Gastrocnemius medialis (tissue), 4 donors: ENCODE data around the gene USH2A. TPM values are rescaled to one million over a fixed set of nuclear protein-coding genes. Genes with fewer than 3 reads are reported as not detected.
A peak's percentile ranks its signal among the peaks of the same experiment; 100 is the strongest.

ENCODE experiments used
- ATAC-seq, 2 donors: fragments of 150-250 bp; one replicate each; pipeline ENCODE4 v1.9.1; 2016
- DNase-seq, 2 donors: peaks; one replicate each; pipeline ENCODE4 v3.0.0-alpha.2; 2019
- H3K27ac ChIP-seq, 4 donors: fragments of 200-600 bp; sonication (generic); 1 replicate in 1 of 4; 2 replicates in 3 of 4; pipeline ENCODE4 v1.5.1; 2016 to 2018; ENCODE audit warnings: mild to moderate bottlenecking in 2 of 4, moderate library complexity in 1 of 4
- H3K27me3 ChIP-seq, 3 donors: fragments of 200-600 bp; sonication (generic) in 2 of 3; 1 replicate in 1 of 3; 2 replicates in 2 of 3; pipeline versions ENCODE4 v1.5.1 to v1.6.0; 2016 to 2019; ENCODE audit warnings: mild to moderate bottlenecking in 1 of 3, moderate library complexity in 1 of 3
- H3K36me3 ChIP-seq, 2 donors: fragments of 200-600 bp; sonication (generic) in 1 of 2; one replicate each; pipeline ENCODE4 v1.5.1; 2017 to 2018
- H3K4me1 ChIP-seq, 2 donors: fragments of 200-600 bp; sonication (generic) in 1 of 2; one replicate each; pipeline ENCODE4 v1.5.1; 2016 to 2017; ENCODE audit warnings: mild to moderate bottlenecking in 2 of 2
- H3K4me3 ChIP-seq, 4 donors: fragments of 200-600 bp; sonication (generic) in 3 of 4; 1 replicate in 1 of 4; 2 replicates in 3 of 4; pipeline ENCODE4 v1.5.1; 2016 to 2019; ENCODE audit warnings: mild to moderate bottlenecking in 2 of 4
- H3K9me3 ChIP-seq, 3 donors: fragments of 200-600 bp; sonication (generic) in 2 of 3; 1 replicate in 1 of 3; 2 replicates in 2 of 3; pipeline ENCODE4 v1.5.1; 2016 to 2019
- POLR2A ChIP-seq, 2 donors: fragments of 450-650 bp; IDR thresholded peaks; one replicate each; pipeline ENCODE4 v1.6.1; 2017; ENCODE audit warnings: antibody characterized with exemption in 2 of 2, mild to moderate bottlenecking in 2 of 2, moderate library complexity in 2 of 2
- in situ Hi-C, 4 donors: fragments of 200-750 bp; cut with MboI; loops; one replicate each; pipeline versions ENCODE4 v1.15.0 to v1.8.0; 2017; ENCODE audit warnings: low sequenced_read_pairs in 4 of 4
- intact Hi-C: fragments of 100-400 bp; cut with DNase I; formaldehyde crosslinking; loops from one replicate; pipeline ENCODE4 v1.15.1; 2023; ENCODE audit warnings: low total_unique reads
- total RNA-seq, 4 donors: library from RNA; depleted of rRNA; stranded (reverse); fragments of >200 nt; gene quantifications; one replicate each; pipeline versions ENCODE4 v1.1.0 to v1.2.3, GENCODE V29; 2016
- TF ChIP-seq, protein P1 (sequence below), 5 experiments: fragments of 450-650 bp in 3 of 5; fragments of 200-600 bp in 2 of 5; sonication (generic) in 2 of 5; IDR thresholded peaks in 4 of 5; conservative IDR thresholded peaks in 1 of 5; 1 replicate in 4 of 5; 2 replicates in 1 of 5; pipeline ENCODE4 v1.5.1; 2016 to 2019; ENCODE audit warnings: antibody characterized with exemption in 5 of 5, mild to moderate bottlenecking in 3 of 5, moderate library complexity in 3 of 5

USH2A gene
- total RNA-seq, 4 donors from 2014 or later = 0.02 TPM; not detected in 3

DNA sequence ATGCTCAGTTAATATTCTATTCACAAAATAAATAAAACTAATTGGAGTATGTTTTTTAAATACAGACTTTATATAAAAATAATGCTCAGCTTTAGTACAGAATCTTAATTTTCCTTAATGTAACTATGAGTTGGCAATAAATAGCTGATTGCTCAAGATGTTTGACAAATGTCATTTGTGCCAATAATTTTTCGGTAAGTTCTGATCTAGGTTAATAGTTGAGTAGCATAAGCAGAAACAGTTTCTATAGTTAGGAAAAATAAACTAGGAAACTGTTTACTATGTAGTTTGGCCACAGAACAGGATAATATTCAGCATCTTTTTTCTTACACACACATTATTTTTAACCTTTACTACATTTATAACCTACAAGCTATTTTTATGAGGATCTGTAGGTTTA, 815.8 kb downstream of the USH2A start:
- TF ChIP-seq, protein P1, sequence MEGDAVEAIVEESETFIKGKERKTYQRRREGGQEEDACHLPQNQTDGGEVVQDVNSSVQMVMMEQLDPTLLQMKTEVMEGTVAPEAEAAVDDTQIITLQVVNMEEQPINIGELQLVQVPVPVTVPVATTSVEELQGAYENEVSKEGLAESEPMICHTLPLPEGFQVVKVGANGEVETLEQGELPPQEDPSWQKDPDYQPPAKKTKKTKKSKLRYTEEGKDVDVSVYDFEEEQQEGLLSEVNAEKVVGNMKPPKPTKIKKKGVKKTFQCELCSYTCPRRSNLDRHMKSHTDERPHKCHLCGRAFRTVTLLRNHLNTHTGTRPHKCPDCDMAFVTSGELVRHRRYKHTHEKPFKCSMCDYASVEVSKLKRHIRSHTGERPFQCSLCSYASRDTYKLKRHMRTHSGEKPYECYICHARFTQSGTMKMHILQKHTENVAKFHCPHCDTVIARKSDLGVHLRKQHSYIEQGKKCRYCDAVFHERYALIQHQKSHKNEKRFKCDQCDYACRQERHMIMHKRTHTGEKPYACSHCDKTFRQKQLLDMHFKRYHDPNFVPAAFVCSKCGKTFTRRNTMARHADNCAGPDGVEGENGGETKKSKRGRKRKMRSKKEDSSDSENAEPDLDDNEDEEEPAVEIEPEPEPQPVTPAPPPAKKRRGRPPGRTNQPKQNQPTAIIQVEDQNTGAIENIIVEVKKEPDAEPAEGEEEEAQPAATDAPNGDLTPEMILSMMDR (IDR thresholded peaks at IDR 0.05 in 4 of 5, conservative IDR thresholded peaks at IDR 0.05 in 1 of 5) = no peak
- TF ChIP-seq POLR2A (IDR thresholded peaks at IDR 0.05) = no peak
- no peaks in the 10 kb centered on the region for H3K4me1 ChIP-seq
- H3K4me3 ChIP-seq = no peak overlapping the region
- in situ Hi-C loops = no loop called here
- DNase-seq (no peak), ATAC-seq (no peak)
- H3K27me3 ChIP-seq = no peaks in the 10 kb centered on the region
- H3K36me3 ChIP-seq = peaks cover 4 to 43% of the 10 kb centered on the region in 2 donors
- intact Hi-C loops = no loop called here
- H3K9me3 ChIP-seq = no peaks in the 10 kb centered on the region
- no peak overlapping the region for H3K27ac ChIP-seq

DNA sequence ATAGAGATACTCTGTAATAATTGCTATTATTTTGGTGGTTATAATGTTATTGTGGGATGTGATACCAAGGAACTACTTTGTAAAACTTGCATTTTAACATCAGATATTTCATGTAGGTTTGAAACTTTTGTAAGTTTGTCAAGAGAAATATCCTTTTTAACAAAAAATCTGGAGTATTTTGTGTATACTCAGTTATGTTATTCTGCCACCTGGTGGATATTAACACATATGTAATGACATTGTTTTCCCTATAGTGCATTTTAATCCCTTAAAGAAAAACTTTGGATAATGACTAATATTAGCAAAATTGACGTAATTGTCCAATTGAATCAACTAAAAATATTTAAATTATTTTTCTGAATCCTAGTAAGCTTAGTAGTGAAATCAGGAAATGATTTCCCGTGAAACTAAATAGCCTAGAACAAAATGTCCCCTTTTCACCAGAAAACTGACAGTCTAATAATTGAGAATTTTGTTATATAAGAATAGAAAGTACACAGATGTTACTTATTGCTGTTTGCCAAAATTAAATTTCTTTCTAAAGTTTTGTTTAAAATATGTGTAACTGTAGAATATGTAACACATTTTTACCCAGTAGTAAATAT, 816.6 kb downstream of the USH2A start:
- in situ Hi-C loops = no loop called here

DNA sequence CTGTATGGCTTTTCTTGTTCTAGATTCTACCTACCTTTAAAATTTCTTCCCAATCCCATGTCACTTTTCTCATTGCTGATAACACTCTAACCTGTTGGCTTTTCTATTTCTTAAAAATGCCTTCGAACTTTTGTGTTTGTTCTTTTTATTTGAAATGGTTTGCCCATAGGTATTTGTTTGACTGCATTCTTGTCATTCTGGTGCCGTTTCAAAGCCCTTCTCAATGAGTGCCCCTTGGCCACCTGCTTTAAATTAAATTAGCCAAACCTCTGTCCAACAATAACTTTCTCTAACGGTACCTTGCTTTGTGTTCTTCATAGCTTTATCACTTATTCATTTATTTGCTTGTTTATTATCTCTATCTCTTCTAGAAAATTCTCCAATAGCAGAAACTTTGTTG, 817.2 kb downstream of the USH2A start:
- intact Hi-C loops = no loop called here
- ATAC-seq (no peak), DNase-seq (no peak)
- Histone ChIP-seq H3K9me3 (no peaks in the 10 kb centered on the region), H3K27me3 (no peaks in the 10 kb centered on the region), H3K36me3 (peaks cover 4 to 40% of the 10 kb centered on the region in 2 donors), H3K4me1 (no peaks in the 10 kb centered on the region), H3K4me3 (no peak overlapping the region), H3K27ac (no peak overlapping the region)
- in situ Hi-C loops = no loop called here
- no peak for TF ChIP-seq POLR2A (IDR thresholded peaks at IDR 0.05)
- TF ChIP-seq, protein P1 (IDR thresholded peaks at IDR 0.05 in 4 of 5, conservative IDR thresholded peaks at IDR 0.05 in 1 of 5) = no peak

More for the DNA sequence above, 816.6 kb downstream of the USH2A start:
- Histone ChIP-seq H3K36me3 (peaks cover 4 to 41% of the 10 kb centered on the region in 2 donors), H3K27ac (no peak overlapping the region), H3K27me3 (no peaks in the 10 kb centered on the region), H3K4me1 (no peaks in the 10 kb centered on the region), H3K4me3 (no peak overlapping the region), H3K9me3 (no peaks in the 10 kb centered on the region)
- ATAC-seq = no peak
- TF ChIP-seq, protein P1 (IDR thresholded peaks at IDR 0.05 in 4 of 5, conservative IDR thresholded peaks at IDR 0.05 in 1 of 5) = peak in 2 of 5 experiments; percentile 14 to 40
- no peak for TF ChIP-seq POLR2A (IDR thresholded peaks at IDR 0.05)
- no peak for DNase-seq
- intact Hi-C loops = no loop called here

DNA sequence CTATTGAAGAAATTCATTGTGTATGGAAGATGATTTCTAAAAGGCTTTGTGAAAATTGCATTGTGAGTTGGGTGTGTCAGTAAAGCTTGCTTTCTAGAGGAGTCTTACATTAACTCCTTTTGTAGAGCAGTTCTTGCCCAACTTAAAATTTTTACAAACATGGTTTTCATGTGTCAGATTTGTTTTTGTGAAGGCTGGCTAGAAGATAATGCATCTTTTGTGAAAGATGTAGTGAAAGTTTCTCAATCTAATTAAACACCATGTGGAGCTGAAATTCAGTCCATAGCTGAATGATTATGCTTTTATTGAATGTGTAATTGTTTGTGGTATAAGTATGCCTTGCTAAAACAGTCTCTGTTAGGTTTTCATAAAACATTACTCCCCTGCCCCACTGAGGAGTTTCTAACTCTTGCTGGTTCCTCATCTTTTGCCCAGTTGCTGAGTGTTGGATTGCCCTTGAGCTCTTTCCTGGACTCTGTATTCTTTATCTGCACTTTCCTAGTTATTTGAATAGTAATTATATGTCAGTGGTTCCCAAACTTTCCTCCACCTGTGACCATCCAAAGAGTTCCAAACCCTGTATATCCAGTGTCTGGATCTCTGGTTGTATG, 818.1 kb downstream of the USH2A start:
- Histone ChIP-seq H3K9me3 (no peaks in the 10 kb centered on the region), H3K27ac (no peak overlapping the region), H3K4me3 (no peak overlapping the region), H3K27me3 (no peaks in the 10 kb centered on the region), H3K36me3 (peaks cover 4 to 36% of the 10 kb centered on the region in 2 donors), H3K4me1 (no peaks in the 10 kb centered on the region)
- DNase-seq (no peak), ATAC-seq (no peak)
- intact Hi-C loops (no loop called here), in situ Hi-C loops (no loop called here)
- no peak for TF ChIP-seq POLR2A (IDR thresholded peaks at IDR 0.05)
- TF ChIP-seq, protein P1 (IDR thresholded peaks at IDR 0.05 in 4 of 5, conservative IDR thresholded peaks at IDR 0.05 in 1 of 5) = no peak
